ENCODE measurements around the gene RAB3IL1. TPM values are rescaled to one million over a fixed set of nuclear protein-coding genes. Genes with fewer than 3 reads are reported as not detected.
A peak's percentile ranks its signal among the peaks of the same experiment; 100 is the strongest.

The RAB3IL1 gene
- total and polyA plus RNA-seq, 2 donors (not counting 1 experiment from before 2014, with no cell fraction given): 9.6 to 13.4 TPM

DNA sequence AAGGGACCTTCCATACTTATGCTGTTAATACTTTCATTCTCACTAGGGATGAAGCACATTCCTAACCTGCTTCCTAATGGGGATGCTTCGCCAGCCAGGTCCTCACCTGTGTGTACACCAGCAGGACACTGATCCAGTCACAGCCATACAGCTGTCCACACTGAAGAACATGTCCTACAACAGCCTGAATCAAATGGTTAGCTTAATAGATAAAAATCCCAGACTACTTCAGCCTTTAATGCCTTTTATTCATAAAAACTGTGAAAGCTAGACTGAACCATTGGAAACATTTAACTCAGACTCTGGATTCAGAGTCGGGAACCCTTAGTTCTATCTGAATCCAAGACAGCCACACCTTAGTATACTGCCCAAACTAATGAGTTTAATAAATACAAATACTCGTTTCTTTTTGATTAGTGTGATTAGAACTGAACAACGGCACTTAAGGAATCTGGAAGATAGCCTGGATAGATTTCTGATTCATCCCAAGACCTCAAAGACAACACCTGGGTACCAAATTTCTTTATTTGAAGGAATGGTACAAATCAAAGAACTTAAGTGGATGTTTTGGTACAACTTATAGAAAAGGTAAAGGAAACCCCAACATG, 46.8 kb upstream of the RAB3IL1 start:
- no peaks in the 10 kb centered on the region for H3K27me3 ChIP-seq (ENCODE audit: control insufficient read depth, insufficient read depth, low read length)
- H3K36me3 ChIP-seq (ENCODE audit: control insufficient read depth, insufficient read depth, low read length): peaks cover 13% of the 10 kb centered on the region
- H3K4me3 ChIP-seq (replicated peaks in 1 of 4; ENCODE audit: control extremely low read depth in 1 of 4, insufficient read depth in 1 of 4, low read depth in 3 of 4, low read length in 4 of 4): peak overlapping the region in 3 of 4 experiments; percentile 8 to 90 (median 85)
- H3K9ac ChIP-seq (ENCODE audit: insufficient read depth, low read length): no peak overlapping the region
- no peak for DNase-seq (ENCODE audit: low read depth in 2 of 2)
- peaks cover 38% of the 10 kb centered on the region for H3K79me2 ChIP-seq (ENCODE audit: control insufficient read depth, insufficient read depth, low read length)
- peaks cover 6% of the 10 kb centered on the region for H4K20me1 ChIP-seq (ENCODE audit: control insufficient read depth, extremely low read depth, insufficient read depth, low read length)
- TF ChIP-seq, protein P1, sequence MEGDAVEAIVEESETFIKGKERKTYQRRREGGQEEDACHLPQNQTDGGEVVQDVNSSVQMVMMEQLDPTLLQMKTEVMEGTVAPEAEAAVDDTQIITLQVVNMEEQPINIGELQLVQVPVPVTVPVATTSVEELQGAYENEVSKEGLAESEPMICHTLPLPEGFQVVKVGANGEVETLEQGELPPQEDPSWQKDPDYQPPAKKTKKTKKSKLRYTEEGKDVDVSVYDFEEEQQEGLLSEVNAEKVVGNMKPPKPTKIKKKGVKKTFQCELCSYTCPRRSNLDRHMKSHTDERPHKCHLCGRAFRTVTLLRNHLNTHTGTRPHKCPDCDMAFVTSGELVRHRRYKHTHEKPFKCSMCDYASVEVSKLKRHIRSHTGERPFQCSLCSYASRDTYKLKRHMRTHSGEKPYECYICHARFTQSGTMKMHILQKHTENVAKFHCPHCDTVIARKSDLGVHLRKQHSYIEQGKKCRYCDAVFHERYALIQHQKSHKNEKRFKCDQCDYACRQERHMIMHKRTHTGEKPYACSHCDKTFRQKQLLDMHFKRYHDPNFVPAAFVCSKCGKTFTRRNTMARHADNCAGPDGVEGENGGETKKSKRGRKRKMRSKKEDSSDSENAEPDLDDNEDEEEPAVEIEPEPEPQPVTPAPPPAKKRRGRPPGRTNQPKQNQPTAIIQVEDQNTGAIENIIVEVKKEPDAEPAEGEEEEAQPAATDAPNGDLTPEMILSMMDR (conservative IDR thresholded peaks at IDR 0.05 in 1 of 2, IDR thresholded peaks at IDR 0.05 in 1 of 2; ENCODE audit: low read depth in 1 of 2, low read length in 2 of 2): no peak
- no peak for TF ChIP-seq EZH2 (IDR thresholded peaks at IDR 0.05; ENCODE audit: low read length, missing control alignments)
- no peak overlapping the region for H3K27ac ChIP-seq (ENCODE audit: insufficient read depth, low read length)
- H3K4me1 ChIP-seq (ENCODE audit: control insufficient read depth, extremely low read depth, insufficient read depth, low read length): peaks cover 13% of the 10 kb centered on the region
- H2AFZ ChIP-seq (ENCODE audit: low read length): no peak overlapping the region
- H3K9me3 ChIP-seq (ENCODE audit: control insufficient read depth, insufficient read depth, low read depth, low read length): no peaks in the 10 kb centered on the region
- H3K4me2 ChIP-seq (ENCODE audit: extremely low read depth, insufficient read depth, low read length): peak overlapping the region; percentile 48

DNA sequence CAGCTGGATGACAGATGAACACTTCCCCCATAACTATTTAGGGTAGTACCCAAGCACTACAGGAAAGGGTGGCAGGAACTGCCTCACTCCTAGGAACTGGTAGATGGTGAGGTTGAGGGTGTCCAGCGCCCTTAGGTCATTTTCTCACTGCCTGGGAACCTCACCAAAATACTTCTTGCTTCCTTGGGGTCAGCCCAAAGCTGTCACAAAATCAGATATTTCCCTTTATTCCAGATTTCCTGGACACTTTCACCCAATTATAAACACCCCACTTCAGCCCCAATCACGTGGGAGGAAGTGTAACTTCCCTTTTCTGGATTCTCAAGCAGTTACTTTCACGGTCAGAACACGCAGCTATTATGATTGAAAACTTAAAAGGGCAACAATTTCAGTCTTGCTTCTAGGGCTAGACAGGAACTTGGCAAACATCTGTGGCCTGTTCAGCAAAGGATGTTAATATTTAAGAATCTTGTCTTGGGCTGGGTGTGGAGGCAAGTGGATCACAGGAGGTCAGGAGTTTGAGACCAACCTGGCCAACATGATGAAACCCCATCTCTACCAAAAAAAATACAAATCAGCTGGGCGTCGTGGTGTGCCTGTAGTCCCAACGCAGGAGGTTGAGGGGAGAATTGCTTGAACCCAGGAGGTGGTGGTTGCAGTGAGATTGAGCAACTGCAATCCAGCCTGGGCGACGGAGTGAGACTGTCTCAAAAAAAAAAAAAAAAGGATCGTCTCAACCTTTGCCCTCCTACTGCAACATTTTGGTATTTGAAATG, 46.1 kb upstream of the RAB3IL1 start:
- H3K79me2 ChIP-seq (ENCODE audit: control insufficient read depth, insufficient read depth, low read length): peaks cover 33% of the 10 kb centered on the region
- no peak for TF ChIP-seq EZH2 (IDR thresholded peaks at IDR 0.05; ENCODE audit: low read length, missing control alignments)
- TF ChIP-seq, protein P1 (conservative IDR thresholded peaks at IDR 0.05 in 1 of 2, IDR thresholded peaks at IDR 0.05 in 1 of 2; ENCODE audit: low read depth in 1 of 2, low read length in 2 of 2): no peak
- peak in 1 of 2 donors; percentile 77 for DNase-seq (ENCODE audit: low read depth in 2 of 2)
- peak overlapping the region; percentile 9 for H3K27ac ChIP-seq (ENCODE audit: insufficient read depth, low read length)
- H4K20me1 ChIP-seq (ENCODE audit: control insufficient read depth, extremely low read depth, insufficient read depth, low read length): peaks cover 6% of the 10 kb centered on the region
- H3K4me2 ChIP-seq (ENCODE audit: extremely low read depth, insufficient read depth, low read length): peak overlapping the region; percentile 48
- peak overlapping the region in 2 of 4 experiments; percentile 85 to 90 for H3K4me3 ChIP-seq (replicated peaks in 1 of 4; ENCODE audit: control extremely low read depth in 1 of 4, insufficient read depth in 1 of 4, low read depth in 3 of 4, low read length in 4 of 4)
- peaks cover 13% of the 10 kb centered on the region for H3K36me3 ChIP-seq (ENCODE audit: control insufficient read depth, insufficient read depth, low read length)
- no peak overlapping the region for H2AFZ ChIP-seq (ENCODE audit: low read length)
- H3K9me3 ChIP-seq (ENCODE audit: control insufficient read depth, insufficient read depth, low read depth, low read length): no peaks in the 10 kb centered on the region
- H3K4me1 ChIP-seq (ENCODE audit: control insufficient read depth, extremely low read depth, insufficient read depth, low read length): peaks cover 9% of the 10 kb centered on the region
- H3K27me3 ChIP-seq (ENCODE audit: control insufficient read depth, insufficient read depth, low read length): no peaks in the 10 kb centered on the region
- H3K9ac ChIP-seq (ENCODE audit: insufficient read depth, low read length): no peak overlapping the region

DNA sequence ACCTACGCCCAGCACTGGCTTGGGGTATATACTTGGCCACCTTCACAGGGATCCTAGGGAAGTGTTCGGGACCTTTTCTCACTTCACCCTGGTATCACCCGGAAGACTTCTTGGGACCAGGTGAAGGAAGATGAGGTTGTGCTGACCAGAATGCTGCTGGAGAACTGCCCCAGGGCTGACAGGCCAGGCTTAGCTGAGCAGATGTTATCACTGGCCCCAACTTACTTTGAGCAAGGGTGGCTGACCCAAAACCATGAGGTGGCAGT, 45.6 kb upstream of the RAB3IL1 start:
- TF ChIP-seq EZH2 (IDR thresholded peaks at IDR 0.05; ENCODE audit: low read length, missing control alignments): no peak
- TF ChIP-seq, protein P1 (conservative IDR thresholded peaks at IDR 0.05 in 1 of 2, IDR thresholded peaks at IDR 0.05 in 1 of 2; ENCODE audit: low read depth in 1 of 2, low read length in 2 of 2): no peak
- Histone ChIP-seq H3K4me3 (replicated peaks in 1 of 4; ENCODE audit: control extremely low read depth in 1 of 4, insufficient read depth in 1 of 4, low read depth in 3 of 4, low read length in 4 of 4) (no peak overlapping the region), H3K4me1 (ENCODE audit: control insufficient read depth, extremely low read depth, insufficient read depth, low read length) (peaks cover 9% of the 10 kb centered on the region), H3K79me2 (ENCODE audit: control insufficient read depth, insufficient read depth, low read length) (peaks cover 30% of the 10 kb centered on the region), H3K36me3 (ENCODE audit: control insufficient read depth, insufficient read depth, low read length) (peaks cover 14% of the 10 kb centered on the region), H3K4me2 (ENCODE audit: extremely low read depth, insufficient read depth, low read length) (no peak overlapping the region), H4K20me1 (ENCODE audit: control insufficient read depth, extremely low read depth, insufficient read depth, low read length) (peaks cover 6% of the 10 kb centered on the region), H3K27ac (ENCODE audit: insufficient read depth, low read length) (peak overlapping the region; percentile 9), H3K27me3 (ENCODE audit: control insufficient read depth, insufficient read depth, low read length) (no peaks in the 10 kb centered on the region), H3K9ac (ENCODE audit: insufficient read depth, low read length) (no peak overlapping the region), H2AFZ (ENCODE audit: low read length) (no peak overlapping the region), H3K9me3 (ENCODE audit: control insufficient read depth, insufficient read depth, low read depth, low read length) (no peaks in the 10 kb centered on the region)
- no peak for DNase-seq (ENCODE audit: low read depth in 2 of 2)
